ENCODE measurements around the gene CD300A.

- TF ChIP-seq POLR2A (IDR thresholded peaks at IDR 0.05; ENCODE audit: extremely low read depth, insufficient read length) (no peak), MYC (IDR thresholded peaks at IDR 0.05; ENCODE audit: low read depth, low read length) (no peak; the same call in 1 of the 2 replicates)
- TF ChIP-seq, protein P1, sequence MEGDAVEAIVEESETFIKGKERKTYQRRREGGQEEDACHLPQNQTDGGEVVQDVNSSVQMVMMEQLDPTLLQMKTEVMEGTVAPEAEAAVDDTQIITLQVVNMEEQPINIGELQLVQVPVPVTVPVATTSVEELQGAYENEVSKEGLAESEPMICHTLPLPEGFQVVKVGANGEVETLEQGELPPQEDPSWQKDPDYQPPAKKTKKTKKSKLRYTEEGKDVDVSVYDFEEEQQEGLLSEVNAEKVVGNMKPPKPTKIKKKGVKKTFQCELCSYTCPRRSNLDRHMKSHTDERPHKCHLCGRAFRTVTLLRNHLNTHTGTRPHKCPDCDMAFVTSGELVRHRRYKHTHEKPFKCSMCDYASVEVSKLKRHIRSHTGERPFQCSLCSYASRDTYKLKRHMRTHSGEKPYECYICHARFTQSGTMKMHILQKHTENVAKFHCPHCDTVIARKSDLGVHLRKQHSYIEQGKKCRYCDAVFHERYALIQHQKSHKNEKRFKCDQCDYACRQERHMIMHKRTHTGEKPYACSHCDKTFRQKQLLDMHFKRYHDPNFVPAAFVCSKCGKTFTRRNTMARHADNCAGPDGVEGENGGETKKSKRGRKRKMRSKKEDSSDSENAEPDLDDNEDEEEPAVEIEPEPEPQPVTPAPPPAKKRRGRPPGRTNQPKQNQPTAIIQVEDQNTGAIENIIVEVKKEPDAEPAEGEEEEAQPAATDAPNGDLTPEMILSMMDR (IDR thresholded peaks at IDR 0.05; ENCODE audit: low read depth, low read length), result no peak
- TF ChIP-seq, protein P2, sequence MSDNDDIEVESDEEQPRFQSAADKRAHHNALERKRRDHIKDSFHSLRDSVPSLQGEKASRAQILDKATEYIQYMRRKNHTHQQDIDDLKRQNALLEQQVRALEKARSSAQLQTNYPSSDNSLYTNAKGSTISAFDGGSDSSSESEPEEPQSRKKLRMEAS (IDR thresholded peaks at IDR 0.05; ENCODE audit: low read depth, low read length), result peak; percentile 35; the same call in 1 of the 2 replicates
These were observed 39.8 kb upstream of the CD300A start for GRCh38 chr17:74426551-74427047.

Measured in NB4 (cell line).